Gastrocnemius medialis (tissue), 4 donors: ENCODE measurements around the gene STMND1.

Experiments
- POLR2A ChIP-seq, 2 donors: fragments of 450-650 bp; IDR thresholded peaks; one replicate each; pipeline ENCODE4 v1.6.1; 2017; ENCODE audit warnings: antibody characterized with exemption in 2 of 2, mild to moderate bottlenecking in 2 of 2, moderate library complexity in 2 of 2
- TF ChIP-seq, protein P1 (sequence below), 5 experiments: fragments of 450-650 bp in 3 of 5; fragments of 200-600 bp in 2 of 5; sonication (generic) in 2 of 5; IDR thresholded peaks in 4 of 5; conservative IDR thresholded peaks in 1 of 5; 1 replicate in 4 of 5; 2 replicates in 1 of 5; pipeline ENCODE4 v1.5.1; 2016 to 2019; ENCODE audit warnings: antibody characterized with exemption in 5 of 5, mild to moderate bottlenecking in 3 of 5, moderate library complexity in 3 of 5

DNA sequence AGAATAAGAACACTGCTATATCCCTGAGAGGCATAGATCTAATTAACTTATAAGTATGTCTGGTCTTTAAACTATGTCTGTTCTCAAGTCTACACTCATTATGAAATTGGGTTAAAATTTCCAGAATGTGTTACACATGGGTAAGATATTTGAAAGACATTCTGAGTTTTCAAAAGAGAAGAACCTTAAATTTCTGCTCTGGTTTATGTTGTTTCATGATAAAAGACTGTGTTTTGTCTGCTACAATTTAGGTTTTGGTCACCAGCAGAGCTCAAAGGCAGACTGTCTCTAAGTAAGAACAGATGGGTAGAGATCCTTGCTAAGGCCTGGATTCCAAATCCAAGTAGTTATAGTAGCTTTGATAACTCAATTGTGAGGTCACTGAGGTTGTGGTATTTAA lies 6.0 kb downstream of the STMND1 start:
- TF ChIP-seq POLR2A (IDR thresholded peaks at IDR 0.05), result no peak
- TF ChIP-seq, protein P1, sequence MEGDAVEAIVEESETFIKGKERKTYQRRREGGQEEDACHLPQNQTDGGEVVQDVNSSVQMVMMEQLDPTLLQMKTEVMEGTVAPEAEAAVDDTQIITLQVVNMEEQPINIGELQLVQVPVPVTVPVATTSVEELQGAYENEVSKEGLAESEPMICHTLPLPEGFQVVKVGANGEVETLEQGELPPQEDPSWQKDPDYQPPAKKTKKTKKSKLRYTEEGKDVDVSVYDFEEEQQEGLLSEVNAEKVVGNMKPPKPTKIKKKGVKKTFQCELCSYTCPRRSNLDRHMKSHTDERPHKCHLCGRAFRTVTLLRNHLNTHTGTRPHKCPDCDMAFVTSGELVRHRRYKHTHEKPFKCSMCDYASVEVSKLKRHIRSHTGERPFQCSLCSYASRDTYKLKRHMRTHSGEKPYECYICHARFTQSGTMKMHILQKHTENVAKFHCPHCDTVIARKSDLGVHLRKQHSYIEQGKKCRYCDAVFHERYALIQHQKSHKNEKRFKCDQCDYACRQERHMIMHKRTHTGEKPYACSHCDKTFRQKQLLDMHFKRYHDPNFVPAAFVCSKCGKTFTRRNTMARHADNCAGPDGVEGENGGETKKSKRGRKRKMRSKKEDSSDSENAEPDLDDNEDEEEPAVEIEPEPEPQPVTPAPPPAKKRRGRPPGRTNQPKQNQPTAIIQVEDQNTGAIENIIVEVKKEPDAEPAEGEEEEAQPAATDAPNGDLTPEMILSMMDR (IDR thresholded peaks at IDR 0.05 in 4 of 5, conservative IDR thresholded peaks at IDR 0.05 in 1 of 5), result no peak
